ENCODE results near the gene LNX1. TPM values are rescaled to one million over a fixed set of nuclear protein-coding genes. Genes with fewer than 3 reads are reported as not detected.

Gene LNX1
- polyA plus RNA-seq, 1 of the 3 experiments (the other 2 are of a cell fraction) = 0.16 TPM

DNA sequence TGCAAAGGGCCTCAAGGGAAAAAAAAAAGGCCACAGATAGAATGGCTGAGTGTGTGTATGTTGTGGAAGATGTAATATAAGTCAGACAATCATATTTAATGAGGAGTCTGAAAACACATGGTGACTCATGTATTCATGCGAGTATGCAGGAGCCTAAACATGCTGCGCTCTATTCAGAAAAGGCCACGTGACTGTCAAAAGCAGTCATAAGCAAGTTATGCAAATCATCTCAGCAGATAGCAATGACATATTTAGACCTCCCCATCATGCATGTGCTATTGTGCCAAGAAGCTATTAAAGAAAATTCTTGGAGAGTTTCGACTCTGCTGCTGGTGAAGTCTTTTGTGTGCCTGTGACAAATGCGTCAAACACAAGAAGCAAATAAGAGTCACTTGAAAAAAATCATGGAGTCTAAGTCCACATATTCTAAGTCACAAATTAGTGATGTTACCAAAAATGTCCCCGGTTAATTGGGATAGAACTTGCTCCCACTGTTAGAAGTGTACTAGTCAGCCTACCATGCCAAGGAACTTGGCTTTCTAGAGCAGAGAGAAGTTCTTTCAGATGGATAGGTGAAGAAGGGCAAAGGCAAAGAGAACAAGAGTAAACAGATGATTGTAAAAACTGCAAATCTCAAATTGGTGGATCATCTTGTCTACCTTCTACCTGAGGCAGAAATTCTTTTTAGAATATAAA, 5.0 kb downstream of the LNX1 start (continued):
- TF ChIP-seq FOSL2 (IDR thresholded peaks at IDR 0.05; ENCODE audit: borderline replicate concordance, low read depth) (peak; percentile 65; the same call in 1 of the 2 replicates), NFIC (IDR thresholded peaks at IDR 0.05; ENCODE audit: borderline replicate concordance) (peak; percentile 74; the same call in 1 of the 2 replicates), YY1 (IDR thresholded peaks at IDR 0.05; ENCODE audit: low read depth) (no peak), CHD2 (IDR thresholded peaks at IDR 0.05; ENCODE audit: low read length, partially characterized antibody) (no peak), MXI1 (IDR thresholded peaks at IDR 0.05; ENCODE audit: low read depth, low read length) (no peak), GATA2 (CRISPR knock-in tag; IDR thresholded peaks at IDR 0.05) (no peak), FOXJ3 (CRISPR knock-in tag; IDR thresholded peaks at IDR 0.05) (no peak), RFX5 (IDR thresholded peaks at IDR 0.05; ENCODE audit: low read length) (no peak), EP300 (IDR thresholded peaks at IDR 0.05; ENCODE audit: borderline replicate concordance in 1 of 2, low read depth in 1 of 2, low read length in 1 of 2) (no peak; a peak in 1 of 4 replicates), POLR2AphosphoS5 (IDR thresholded peaks at IDR 0.05; ENCODE audit: low read depth, low read length) (peak; percentile 35; the same call in 1 of the 2 replicates), FOXM1 (IDR thresholded peaks at IDR 0.05; ENCODE audit: low read depth) (no peak), TAF1 (IDR thresholded peaks at IDR 0.05; ENCODE audit: borderline replicate concordance, low read depth, low read length) (no peak), SMC3 (IDR thresholded peaks at IDR 0.05; ENCODE audit: low read depth, low read length) (no peak), SIN3A (IDR thresholded peaks at IDR 0.05; ENCODE audit: borderline replicate concordance, low read depth, low read length) (0 out of 2 replicates have a peak, but pooled peaks have one; percentile 44), EZH2phosphoT487 (IDR thresholded peaks at IDR 0.05; ENCODE audit: borderline replicate concordance, low read depth) (no peak), GABPA (IDR thresholded peaks at IDR 0.05; ENCODE audit: low read depth) (no peak), ELF1 (IDR thresholded peaks at IDR 0.05) (no peak), JUND (IDR thresholded peaks at IDR 0.05) (peak; percentile 75), TCF12 (IDR thresholded peaks at IDR 0.05) (peak; percentile 62)
- TF ChIP-seq, protein P1, sequence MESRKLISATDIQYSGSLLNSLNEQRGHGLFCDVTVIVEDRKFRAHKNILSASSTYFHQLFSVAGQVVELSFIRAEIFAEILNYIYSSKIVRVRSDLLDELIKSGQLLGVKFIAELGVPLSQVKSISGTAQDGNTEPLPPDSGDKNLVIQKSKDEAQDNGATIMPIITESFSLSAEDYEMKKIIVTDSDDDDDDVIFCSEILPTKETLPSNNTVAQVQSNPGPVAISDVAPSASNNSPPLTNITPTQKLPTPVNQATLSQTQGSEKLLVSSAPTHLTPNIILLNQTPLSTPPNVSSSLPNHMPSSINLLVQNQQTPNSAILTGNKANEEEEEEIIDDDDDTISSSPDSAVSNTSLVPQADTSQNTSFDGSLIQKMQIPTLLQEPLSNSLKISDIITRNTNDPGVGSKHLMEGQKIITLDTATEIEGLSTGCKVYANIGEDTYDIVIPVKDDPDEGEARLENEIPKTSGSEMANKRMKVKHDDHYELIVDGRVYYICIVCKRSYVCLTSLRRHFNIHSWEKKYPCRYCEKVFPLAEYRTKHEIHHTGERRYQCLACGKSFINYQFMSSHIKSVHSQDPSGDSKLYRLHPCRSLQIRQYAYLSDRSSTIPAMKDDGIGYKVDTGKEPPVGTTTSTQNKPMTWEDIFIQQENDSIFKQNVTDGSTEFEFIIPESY (IDR thresholded peaks at IDR 0.05; ENCODE audit: borderline replicate concordance, low read depth) = no peak
- TF ChIP-seq, protein P2, sequence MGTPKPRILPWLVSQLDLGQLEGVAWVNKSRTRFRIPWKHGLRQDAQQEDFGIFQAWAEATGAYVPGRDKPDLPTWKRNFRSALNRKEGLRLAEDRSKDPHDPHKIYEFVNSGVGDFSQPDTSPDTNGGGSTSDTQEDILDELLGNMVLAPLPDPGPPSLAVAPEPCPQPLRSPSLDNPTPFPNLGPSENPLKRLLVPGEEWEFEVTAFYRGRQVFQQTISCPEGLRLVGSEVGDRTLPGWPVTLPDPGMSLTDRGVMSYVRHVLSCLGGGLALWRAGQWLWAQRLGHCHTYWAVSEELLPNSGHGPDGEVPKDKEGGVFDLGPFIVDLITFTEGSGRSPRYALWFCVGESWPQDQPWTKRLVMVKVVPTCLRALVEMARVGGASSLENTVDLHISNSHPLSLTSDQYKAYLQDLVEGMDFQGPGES (IDR thresholded peaks at IDR 0.05; ENCODE audit: low read depth, low read length) = no peak
- TF ChIP-seq, protein P3, sequence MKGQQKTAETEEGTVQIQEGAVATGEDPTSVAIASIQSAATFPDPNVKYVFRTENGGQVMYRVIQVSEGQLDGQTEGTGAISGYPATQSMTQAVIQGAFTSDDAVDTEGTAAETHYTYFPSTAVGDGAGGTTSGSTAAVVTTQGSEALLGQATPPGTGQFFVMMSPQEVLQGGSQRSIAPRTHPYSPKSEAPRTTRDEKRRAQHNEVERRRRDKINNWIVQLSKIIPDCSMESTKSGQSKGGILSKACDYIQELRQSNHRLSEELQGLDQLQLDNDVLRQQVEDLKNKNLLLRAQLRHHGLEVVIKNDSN (IDR thresholded peaks at IDR 0.05; ENCODE audit: borderline replicate concordance, low read depth) = peak; percentile 89

Measured in SK-N-SH (cell line).